ENCODE data around the gene INPP5A. TPM values are rescaled to one million over a fixed set of nuclear protein-coding genes. Genes with fewer than 3 reads are reported as not detected.

Gene INPP5A
- total and polyA plus RNA-seq, 7 donors: 17.6 to 132 (median 100) TPM

DNA sequence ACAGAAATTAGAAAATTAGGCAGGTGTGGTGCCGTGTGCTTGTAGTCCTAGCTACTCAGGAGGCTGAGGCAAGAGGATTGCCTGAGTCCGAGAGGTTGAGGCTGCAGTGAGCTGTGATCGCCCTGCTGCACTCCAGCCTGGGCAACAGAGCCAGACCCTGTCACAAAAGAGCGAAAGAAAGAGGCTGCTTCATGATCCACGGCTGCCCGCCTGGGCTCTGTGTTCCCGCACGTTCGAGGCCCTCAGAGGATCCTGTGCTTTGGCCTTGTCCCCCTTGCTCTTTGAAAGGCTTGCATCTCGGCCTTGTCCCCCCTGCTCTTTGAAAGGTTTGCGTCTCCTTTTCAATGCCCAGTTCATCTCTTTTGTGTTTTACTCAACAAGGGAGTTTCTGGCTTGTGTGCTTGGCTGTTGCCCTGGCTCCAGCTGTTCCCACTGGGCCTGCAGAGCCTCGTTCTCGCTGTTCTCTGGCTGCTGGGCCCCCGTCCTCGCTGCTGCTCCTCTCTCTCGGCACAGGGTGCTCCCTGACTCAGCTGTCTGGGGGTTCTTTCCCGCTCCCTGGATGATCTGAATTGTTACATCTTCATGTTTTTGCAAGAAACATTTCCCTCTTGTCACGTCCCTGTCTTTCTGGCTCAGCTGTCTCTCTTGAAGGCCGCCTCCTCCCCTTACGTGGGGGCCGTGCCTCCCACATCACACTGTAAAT, 45.1 kb upstream of the INPP5A start:
- WGBS, 2 donors: 78 to 86% methylated on average over 21 of the region's 21 CpGs
- Histone ChIP-seq H3K36me3 (no peaks in the 10 kb centered on the region), H3K9me3 (no peaks in the 10 kb centered on the region), H3K4me3 (no peak overlapping the region), H3K27ac (peak overlapping the region in 3 of 4 donors; percentile 19 to 54 (median 33)), H3K27me3 (no peaks in the 10 kb centered on the region), H3K4me1 (peaks cover 0 to 26% (median 12%) of the 10 kb centered on the region in 4 donors)
- DNase-seq: peak; percentile 89
- TF ChIP-seq POLR2AphosphoS5 (IDR thresholded peaks at IDR 0.05) (peak in 2 of 4 donors; percentile 18 to 25), POLR2A (IDR thresholded peaks at IDR 0.05) (no peak)
- intact Hi-C loops (cut with DNase I): no loop called here

DNA sequence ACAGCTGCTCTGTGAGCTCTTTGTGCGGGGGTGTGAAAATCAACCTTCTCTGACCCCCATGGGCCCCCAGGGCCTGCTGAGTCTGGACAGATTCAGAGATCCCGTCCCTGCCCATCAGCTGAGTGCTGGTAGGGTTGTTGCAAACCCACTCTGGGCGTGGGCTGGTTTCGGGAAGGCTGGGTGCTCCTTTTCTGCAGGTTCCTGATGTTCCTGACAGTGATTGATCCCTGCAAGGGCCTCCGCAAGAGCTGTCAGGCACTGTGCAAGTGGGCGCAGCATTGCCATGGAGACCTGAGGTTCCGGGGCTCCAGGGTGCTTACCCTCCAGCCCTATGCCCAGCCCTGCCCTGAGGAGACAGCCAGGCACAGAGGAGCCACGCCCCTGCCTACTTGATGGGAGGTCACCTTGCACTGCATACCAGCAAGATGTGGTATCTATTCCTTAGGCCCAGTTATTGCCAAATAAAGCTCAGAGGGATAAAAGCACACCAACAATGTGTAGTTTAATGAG, 44.3 kb upstream of the INPP5A start:
- Histone ChIP-seq H3K27ac (peak overlapping the region in 3 of 4 donors; percentile 19 to 54 (median 33)), H3K4me1 (peaks cover 0 to 25% (median 12%) of the 10 kb centered on the region in 4 donors), H3K4me3 (no peak overlapping the region), H3K27me3 (no peaks in the 10 kb centered on the region), H3K36me3 (no peaks in the 10 kb centered on the region), H3K9me3 (no peaks in the 10 kb centered on the region)
- TF ChIP-seq EP300 (IDR thresholded peaks at IDR 0.05) (no peak), POLR2A (IDR thresholded peaks at IDR 0.05) (no peak), POLR2AphosphoS5 (IDR thresholded peaks at IDR 0.05) (no peak)
- TF ChIP-seq, protein P1, sequence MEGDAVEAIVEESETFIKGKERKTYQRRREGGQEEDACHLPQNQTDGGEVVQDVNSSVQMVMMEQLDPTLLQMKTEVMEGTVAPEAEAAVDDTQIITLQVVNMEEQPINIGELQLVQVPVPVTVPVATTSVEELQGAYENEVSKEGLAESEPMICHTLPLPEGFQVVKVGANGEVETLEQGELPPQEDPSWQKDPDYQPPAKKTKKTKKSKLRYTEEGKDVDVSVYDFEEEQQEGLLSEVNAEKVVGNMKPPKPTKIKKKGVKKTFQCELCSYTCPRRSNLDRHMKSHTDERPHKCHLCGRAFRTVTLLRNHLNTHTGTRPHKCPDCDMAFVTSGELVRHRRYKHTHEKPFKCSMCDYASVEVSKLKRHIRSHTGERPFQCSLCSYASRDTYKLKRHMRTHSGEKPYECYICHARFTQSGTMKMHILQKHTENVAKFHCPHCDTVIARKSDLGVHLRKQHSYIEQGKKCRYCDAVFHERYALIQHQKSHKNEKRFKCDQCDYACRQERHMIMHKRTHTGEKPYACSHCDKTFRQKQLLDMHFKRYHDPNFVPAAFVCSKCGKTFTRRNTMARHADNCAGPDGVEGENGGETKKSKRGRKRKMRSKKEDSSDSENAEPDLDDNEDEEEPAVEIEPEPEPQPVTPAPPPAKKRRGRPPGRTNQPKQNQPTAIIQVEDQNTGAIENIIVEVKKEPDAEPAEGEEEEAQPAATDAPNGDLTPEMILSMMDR (IDR thresholded peaks at IDR 0.05): no peak
- DNase-seq: peak; percentile 60
- intact Hi-C loops (cut with DNase I): no loop called here
- WGBS, 2 donors: 42 to 79% methylated on average over 8 of the region's 8 CpGs

DNA sequence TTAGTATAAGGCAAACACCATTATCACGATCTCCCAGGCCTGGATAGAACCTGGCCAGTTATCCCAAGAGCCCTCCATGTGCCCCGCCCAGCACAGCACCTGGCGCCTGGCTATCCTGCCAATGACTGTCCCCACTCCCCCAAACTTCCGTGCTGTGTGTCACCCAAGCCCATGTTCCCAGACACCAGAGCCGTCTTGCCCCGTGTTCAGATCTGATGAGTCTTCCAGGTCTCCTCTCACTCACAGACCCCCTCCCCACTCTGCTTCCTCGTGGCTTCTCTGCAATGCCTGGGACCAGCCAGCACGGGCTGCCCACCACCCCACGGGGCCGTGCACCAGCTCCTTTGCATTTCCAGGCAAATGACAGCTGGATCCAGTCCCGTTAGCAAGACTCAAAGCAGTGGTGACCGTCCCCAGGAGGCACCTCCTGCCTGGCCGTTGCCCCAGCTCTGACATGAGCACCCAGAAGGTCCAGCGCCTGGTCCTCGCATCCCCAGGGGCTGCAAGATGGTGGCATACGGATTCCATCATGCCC, 43.8 kb upstream of the INPP5A start:
- no peaks in the 10 kb centered on the region for H3K9me3 ChIP-seq
- no peak for TF ChIP-seq POLR2AphosphoS5 (IDR thresholded peaks at IDR 0.05)
- TF ChIP-seq EP300 (IDR thresholded peaks at IDR 0.05): no peak
- TF ChIP-seq POLR2A (IDR thresholded peaks at IDR 0.05): no peak
- TF ChIP-seq, protein P1 (IDR thresholded peaks at IDR 0.05): no peak
- peaks cover 0 to 20% (median 9%) of the 10 kb centered on the region in 4 donors for H3K4me1 ChIP-seq
- DNase-seq: peak; percentile 53
- no peak overlapping the region for H3K27ac ChIP-seq
- H3K36me3 ChIP-seq: no peaks in the 10 kb centered on the region
- H3K27me3 ChIP-seq: no peaks in the 10 kb centered on the region
- WGBS, 2 donors: 59 to 82% methylated on average over 16 of the region's 16 CpGs
- no peak overlapping the region for H3K4me3 ChIP-seq
- intact Hi-C loops (cut with DNase I): no loop called here

DNA sequence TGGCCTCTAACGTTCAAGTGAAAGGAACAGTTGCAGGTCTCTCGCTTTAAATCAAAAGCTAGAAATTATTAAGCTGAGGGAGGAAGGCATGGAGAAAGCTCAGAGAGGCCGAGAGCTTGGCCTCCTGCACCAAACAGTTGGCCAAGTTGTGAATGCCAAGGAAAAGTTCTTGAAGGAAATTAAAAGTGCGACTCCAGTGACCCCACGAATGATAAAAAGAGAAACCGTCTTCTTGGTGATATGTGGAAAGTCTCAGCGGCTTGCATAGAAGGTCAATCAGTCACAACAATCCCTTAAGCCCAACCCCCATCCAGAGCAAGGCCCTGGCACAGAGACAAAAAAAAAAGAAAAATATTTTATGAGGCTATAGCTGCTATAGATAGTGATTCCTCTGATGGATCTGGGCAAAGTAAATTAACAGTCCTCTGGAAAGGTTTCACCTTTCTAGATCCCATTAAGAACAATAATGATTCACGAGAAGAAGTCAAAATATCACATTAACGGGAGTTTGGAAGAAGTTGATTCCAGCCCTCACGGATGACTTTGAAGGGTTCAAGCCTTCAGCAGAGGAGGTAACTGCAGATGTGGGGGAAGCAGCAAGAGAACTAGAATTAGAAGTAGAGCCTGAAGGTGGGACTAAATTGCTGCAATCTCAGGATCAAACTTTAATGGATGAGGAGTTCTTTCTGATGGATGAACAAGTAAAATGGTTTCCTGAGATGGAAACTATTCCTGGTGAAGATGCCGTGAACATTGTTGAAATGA, 42.5 kb upstream of the INPP5A start:
- WGBS, 2 donors: 63 to 81% methylated on average over 11 of the region's 11 CpGs
- TF ChIP-seq, protein P1 (IDR thresholded peaks at IDR 0.05): no peak
- no peak for TF ChIP-seq POLR2AphosphoS5 (IDR thresholded peaks at IDR 0.05)
- TF ChIP-seq EP300 (IDR thresholded peaks at IDR 0.05): no peak
- no peak for TF ChIP-seq POLR2A (IDR thresholded peaks at IDR 0.05)
- no peaks in the 10 kb centered on the region for H3K27me3 ChIP-seq
- H3K4me1 ChIP-seq: peaks cover 0 to 15% (median 2%) of the 10 kb centered on the region in 4 donors
- no peaks in the 10 kb centered on the region for H3K36me3 ChIP-seq
- no peaks in the 10 kb centered on the region for H3K9me3 ChIP-seq
- intact Hi-C loops (cut with DNase I): no loop called here
- DNase-seq: peak; percentile 9
- peak overlapping the region in 3 of 4 donors; percentile 4 to 40 (median 22) for H3K27ac ChIP-seq
- no peak overlapping the region for H3K4me3 ChIP-seq

All from sigmoid colon (tissue), 7 donors.